HG03175 (cell line): Measurements from ENCODE around the gene EEPD1.
A peak's percentile ranks its signal among the peaks of the same experiment; 100 is the strongest.

Source experiments
- ATAC-seq: cut with Tn5 transposase; IDR thresholded peaks from one replicate; pipeline ENCODE4 v1.9.1; 2021; ENCODE audit warnings: mild to moderate bottlenecking, moderate library complexity; ENCODE audit not compliant: unreplicated experiment

Gene EEPD1

DNA sequence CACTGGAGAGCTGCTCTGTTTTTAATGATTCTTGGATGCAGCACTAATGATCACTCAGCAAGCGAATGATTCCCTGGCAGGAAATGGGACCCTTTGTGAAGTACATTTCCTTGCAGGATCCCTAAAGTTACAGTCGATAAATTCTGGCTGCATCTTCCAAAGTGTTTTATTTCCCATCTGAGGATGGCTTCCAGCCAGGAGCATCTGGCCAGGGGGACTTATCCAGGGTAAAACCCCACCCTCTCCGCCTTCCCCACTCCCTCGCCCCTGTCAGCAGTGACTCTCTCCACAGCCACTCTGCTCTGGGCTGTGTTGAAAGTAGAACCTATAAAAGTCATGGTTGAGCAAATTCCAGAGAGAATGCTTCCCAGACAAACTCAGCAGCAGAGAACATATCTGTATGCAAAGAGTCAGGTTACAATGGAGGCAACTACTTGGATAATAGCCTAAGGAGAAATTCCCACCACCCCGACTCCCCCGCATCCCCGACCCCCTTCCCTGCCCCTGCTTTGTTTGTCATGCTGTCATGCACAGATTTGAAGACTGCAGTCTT is 125.6 kb downstream of the EEPD1 start:
- no peak for ATAC-seq

GRCh38 chr7:36279200-36279925 is 126.3 kb downstream of the EEPD1 start:
- peak; percentile 75 for ATAC-seq

DNA sequence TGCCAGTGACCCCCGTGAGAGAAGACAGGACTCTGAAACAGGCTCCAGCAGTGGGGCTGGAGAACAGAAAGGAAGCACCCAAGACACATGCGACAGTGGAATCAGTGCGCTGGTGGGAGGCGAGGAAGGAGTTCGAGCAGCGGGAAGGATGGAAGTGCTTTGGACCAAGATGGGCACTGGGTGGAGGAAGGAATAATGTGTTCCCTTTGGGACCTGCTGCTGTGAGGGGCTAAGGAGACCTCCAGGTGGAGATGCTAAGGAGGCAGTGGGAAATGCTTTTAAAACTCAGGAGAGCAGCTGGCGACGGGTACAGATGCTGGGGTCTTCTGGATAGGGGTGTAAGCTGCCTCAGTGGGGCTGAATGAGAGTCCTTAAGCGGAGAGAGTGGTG is 126.9 kb downstream of the EEPD1 start:
- no peak for ATAC-seq

DNA sequence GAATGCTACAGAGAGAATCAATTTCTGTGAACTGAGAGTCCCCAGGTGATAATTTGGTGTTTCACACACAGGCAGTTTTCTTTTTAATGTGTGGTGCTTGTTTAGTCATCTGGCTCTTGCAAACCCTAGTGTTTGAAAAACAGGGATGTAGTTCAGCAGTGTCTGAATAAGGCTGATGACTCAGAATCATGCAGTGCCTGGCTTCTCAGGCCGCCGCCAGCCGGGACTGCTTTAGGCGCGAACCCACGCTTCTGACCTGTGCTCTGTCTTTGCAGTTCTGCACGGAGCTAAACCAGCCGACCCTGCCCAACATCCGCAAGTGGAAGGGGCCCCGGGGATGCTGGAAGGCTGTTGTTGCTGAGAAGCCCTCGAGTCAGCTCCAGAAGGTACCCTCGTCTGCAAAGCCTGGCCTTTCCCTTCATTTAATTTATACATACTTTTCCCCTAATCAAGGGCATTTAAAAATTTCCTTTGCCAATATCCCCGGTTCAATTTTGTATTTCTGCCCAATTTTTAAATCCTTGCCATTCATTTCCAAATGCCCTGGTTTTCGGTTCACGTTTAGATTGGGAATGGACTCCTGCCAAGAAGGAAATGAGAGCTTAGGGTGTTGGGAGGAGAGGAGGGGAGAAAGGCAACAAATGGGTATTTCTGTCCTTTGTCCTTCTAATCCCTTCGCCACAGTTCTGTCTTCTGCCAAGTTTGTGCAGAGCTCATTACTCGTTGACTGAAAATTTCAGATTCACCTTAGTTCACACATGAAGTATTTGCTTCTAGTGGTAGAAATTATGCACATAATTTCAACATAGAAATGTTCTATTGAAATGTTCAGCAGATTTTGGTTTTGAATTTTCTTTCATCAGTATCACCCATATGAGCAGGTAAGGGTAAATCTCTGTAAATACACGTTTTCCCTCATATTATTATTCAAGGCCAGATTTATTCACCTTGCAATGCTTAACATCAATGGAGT is 128.1 kb downstream of the EEPD1 start:
- ATAC-seq = no peak

DNA sequence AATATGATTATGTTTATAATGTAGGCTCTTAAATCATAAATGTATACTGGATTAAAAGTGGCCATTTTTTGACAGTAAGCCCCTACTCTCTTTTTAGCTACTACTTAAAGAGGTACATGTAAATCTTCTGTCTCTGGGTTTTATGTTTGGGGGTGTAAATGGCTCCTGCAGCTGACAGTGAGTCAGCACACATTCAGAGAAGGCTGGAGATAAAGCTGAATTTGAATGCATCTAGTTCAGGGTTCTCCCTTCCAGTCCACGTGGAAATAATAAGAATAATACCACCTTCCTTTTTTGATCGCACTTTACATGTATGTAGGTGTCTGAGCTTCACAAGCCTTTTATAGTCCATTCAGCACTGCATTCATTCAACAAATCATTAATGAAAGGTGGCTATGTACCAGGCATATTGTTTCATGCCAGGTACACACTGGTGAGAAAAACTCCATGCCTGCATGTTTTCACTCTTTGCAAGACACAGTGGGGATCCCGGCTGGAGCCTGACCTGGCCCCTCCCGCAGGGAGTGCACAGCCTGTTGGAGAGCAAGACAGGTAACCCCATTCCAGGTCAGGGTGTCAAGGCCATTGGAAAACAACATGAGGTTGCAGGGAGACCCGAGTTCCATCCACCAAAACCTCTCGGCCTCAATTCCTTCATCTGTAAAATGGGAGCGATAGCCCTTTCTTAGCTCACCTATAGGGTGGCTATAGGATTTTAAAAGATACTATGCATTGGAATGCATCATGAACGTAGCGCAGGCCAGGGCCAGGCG is 129.1 kb downstream of the EEPD1 start:
- no peak for ATAC-seq

GRCh38 chr7:36283181-36283580 is 130.1 kb downstream of the EEPD1 start:
- no peak for ATAC-seq

DNA sequence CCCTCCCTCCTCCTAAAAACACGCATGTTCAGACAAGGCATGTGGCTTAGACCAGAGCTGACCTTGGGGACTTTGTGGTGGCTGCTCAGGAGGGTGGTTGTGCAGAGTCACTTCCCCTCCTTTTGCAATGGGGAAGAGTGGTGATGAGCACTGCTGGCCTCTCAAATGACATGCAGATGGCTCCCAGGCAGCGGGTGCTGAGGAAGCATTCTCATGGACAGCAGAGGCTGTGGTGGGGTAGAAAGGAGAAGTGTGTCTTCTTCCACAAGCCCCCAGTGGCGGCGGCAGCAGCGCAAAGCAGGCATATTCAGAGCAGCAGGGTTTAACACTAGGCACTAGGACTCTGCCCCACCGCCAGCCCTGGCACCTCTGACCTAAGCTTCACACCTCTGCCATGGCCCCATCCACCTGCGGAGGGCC is 130.7 kb downstream of the EEPD1 start:
- ATAC-seq = peak; percentile 61

GRCh38 chr7:36284456-36285090 is 131.5 kb downstream of the EEPD1 start:
- ATAC-seq = no peak

GRCh38 chr7:36285276-36285675 is 132.2 kb downstream of the EEPD1 start:
- no peak for ATAC-seq

GRCh38 chr7:36286226-36286625 is 133.2 kb downstream of the EEPD1 start:
- ATAC-seq = no peak

GRCh38 chr7:36286688-36287087 is 133.6 kb downstream of the EEPD1 start:
- ATAC-seq = no peak

DNA sequence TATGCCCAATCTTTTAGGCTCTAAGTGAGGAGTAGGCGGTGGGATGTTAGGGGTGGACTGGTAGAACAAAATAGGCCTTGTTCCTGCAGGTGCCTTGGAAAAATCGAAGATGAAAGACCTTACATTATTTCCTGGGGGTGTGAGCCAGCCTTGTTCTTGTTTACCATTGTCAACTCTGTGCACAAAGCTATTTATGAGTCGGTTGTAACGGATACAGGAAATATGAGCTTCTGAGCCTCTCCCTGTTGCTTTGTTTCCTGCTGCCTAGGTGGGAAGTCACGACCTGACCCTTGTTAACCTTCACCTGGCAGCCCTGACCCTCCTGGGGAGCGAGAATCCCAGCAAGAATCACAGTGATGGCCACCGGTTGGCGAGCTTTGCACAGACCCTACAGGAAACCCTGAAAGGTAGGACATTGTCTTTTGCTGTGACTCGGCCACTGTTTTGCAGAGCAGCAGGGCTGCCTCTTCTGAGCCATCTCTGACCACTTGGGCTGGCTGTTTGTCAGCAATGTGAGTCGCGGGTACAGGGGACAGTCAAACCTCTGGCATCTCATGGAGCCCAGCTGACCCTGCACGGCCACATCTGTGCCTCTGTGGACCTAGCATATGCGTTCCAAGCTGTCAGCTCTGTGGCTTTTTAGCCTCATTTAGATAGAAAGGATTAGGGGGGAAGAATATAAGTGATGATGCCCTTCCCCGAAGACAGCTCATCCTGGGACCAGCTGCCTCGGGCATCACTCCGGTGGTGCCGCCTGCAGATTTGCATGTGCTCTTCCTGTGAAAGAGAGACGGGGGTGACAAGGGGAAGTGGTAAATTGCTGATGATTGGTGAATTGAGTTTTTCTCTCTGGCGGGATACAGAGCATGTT is 134.6 kb downstream of the EEPD1 start:
- peak; percentile 32 for ATAC-seq

- no peak for ATAC-seq
Observed at GRCh38 chr7:36288501-36288900, 135.4 kb downstream of the EEPD1 start.

GRCh38 chr7:36289833-36290661 is 137.0 kb downstream of the EEPD1 start:
- ATAC-seq = no peak

DNA sequence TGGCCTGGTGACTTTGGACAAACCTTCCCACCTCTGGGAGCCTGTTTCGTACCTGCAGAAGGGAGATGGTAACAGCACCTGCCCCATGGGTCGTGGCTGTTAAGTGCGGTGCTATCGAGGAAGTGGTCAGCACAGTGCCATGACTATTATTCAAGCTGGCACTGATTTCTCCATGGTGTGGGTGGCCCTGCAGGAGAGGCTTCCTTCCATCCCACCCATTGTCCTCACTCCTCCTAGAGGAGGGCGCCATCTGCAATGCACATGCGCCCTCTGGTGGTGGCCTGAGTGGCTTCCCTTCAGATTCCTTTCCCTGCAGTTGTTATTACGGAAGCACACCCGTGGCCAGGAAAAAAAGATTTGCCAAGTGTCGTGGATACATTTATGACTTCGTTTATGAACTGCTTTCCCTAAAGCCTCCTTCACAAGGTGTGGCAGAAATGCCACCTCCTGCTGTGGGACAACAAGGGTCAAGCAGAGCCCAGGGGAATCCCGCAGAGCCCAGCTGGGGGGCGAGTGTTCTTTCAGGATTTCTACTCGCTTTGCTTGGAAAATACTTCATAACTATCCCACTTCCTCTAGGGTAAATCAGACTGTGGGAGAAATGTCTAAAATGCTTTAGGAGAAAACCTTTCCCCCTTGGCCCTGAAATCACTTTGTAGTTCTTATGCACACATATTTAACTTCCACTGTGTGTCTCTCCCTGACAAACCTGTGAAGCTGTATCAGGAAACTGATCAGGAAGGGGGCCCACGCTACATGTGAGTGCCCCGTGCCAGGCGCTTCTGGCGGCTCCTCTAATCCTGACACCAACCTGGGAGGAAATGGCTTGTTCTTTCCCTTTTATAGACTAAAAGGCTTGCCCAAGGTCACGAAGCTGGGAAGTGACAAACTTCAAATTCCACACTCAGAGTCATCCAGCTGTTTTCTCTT is 138.6 kb downstream of the EEPD1 start:
- peak; percentile 42 for ATAC-seq

DNA sequence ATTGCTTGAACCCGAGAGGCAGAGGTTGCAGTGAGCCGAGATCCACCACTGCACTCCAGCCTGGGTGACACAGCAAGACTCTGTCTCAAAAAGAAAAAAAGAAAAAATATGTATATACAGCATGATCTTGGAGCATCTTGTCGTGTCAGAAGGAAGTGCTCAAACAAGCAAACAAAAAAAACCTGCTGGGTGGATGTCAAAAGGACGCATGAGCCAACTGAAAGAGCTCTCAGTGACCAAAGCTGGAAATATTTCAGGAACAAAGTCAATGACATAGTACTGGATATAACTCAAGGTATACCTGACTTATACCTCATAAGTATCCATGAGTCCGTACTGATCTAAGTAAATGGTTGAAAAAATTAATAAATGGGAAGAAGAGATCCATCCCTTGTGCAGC is 142.0 kb downstream of the EEPD1 start:
- ATAC-seq = no peak

DNA sequence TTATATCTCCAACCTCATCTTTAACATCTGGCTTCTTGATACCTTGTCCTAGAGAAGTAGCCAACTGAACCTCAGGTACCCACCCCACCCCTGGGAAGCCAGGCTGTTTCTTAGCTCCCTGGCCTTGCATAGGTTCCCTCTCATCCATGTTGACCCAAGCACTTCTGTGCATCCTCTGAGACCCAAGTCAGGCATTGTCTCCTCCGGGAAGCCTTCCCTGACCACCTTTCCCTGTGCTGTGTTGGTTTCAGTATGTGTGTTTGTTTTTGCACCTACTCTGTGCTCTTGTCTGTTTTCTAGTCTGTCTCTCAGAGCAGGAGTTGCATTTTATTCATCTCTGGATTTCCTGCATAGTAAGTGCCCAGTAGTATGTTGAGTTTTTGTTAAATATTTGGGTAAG is 143.2 kb downstream of the EEPD1 start:
- ATAC-seq = no peak
